HCT116 (cell line): ENCODE measurements around the gene SRP68. TPM values are rescaled to one million over a fixed set of nuclear protein-coding genes. Genes with fewer than 3 reads are reported as not detected.

Experiments used
- ATAC-seq: fragments of 200-7000 bp; cut with Tn5 transposase; 2 replicates; pipeline ENCODE4 v1.9.1; 2020; ENCODE audit warnings: mild to moderate bottlenecking, moderate library complexity
- BruUV-seq: library from RNA; stranded (reverse); fragments of 400-500 nt; replicated peaks from 2 replicates; lab custom pipeline; 2021; lab: Mats Ljungman, UMichigan
- CTCF ChIA-PET: fragments of 300-600 bp; sonication (Branson Sonifier 250); formaldehyde crosslinking; loops from one replicate; lab custom pipeline; 2021; ENCODE audit warnings: antibody characterized with exemption; lab: Charles Lee
- POLR2A ChIA-PET: fragments of 300-600, 350-600 bp; sonication (Branson Sonifier 250); formaldehyde crosslinking; loops from one replicate; lab custom pipeline; 2021; ENCODE audit warnings: antibody characterized with exemption; lab: Charles Lee
- RAD21 ChIA-PET, 2 experiments: fragments of 300-600 bp; sonication (Branson Sonifier 250); formaldehyde crosslinking; loops; one replicate each; lab custom pipeline; 2023; ENCODE audit warnings: low total read pairs in 2 of 2; ENCODE audit not compliant: uncharacterized antibody in 2 of 2, unreplicated experiment in 2 of 2, low non-redundant PET in 1 of 2; lab: Charles Lee
- DNase-seq: peaks from one replicate; pipeline ENCODE4 v3.0.0-alpha.2; 2010; ENCODE audit warnings: low read depth, low spot score
- H2AFZ ChIP-seq: fragments of 200-600 bp; shearing (Covaris generic), sonication (generic); 2 replicates; pipeline ENCODE4 v1.6.1; 2017; ENCODE audit warnings: low read depth, mixed run types, mixed read lengths, antibody characterized with exemption, low read length; ENCODE audit not compliant: poor library complexity, severe bottlenecking
- H3K27ac ChIP-seq: 2 replicates; pipeline ENCODE4 v1.5.1; 2012; ENCODE audit warnings: low read depth, low read length
- H3K27me3 ChIP-seq: fragments of 200-600 bp; sonication (generic); 2 replicates; pipeline ENCODE4 v1.6.1; 2016; ENCODE audit warnings: mixed run types, low read length, mixed read lengths; ENCODE audit not compliant: insufficient read depth
- H3K36me3 ChIP-seq, 2 experiments: fragments of 200-500 bp in 1 of 2; fragments of 200-600 bp in 1 of 2; sonication (Bioruptor generic) in 1 of 2; sonication (generic) in 1 of 2; 2 replicates each; pipeline versions ENCODE4 v1.5.1 to v1.6.1; 2014 to 2016; ENCODE audit warnings: low read length in 2 of 2, inconsistent platforms in 1 of 2, mixed read lengths in 1 of 2, mixed run types in 1 of 2; ENCODE audit not compliant: insufficient read depth in 2 of 2, control insufficient read depth in 1 of 2
- H3K4me1 ChIP-seq, 2 experiments: fragments of 200-600 bp in 1 of 2; sonication (generic) in 1 of 2; 2 replicates each; pipeline versions ENCODE4 v1.5.1 to v1.6.1; 2012 to 2017; ENCODE audit warnings: low read length in 2 of 2, inconsistent platforms in 1 of 2, mild to moderate bottlenecking in 1 of 2, mixed read lengths in 1 of 2, mixed run types in 1 of 2, moderate library complexity in 1 of 2; ENCODE audit not compliant: insufficient read depth in 2 of 2, control insufficient read depth in 1 of 2
- H3K4me2 ChIP-seq: fragments of 200-600 bp; sonication (generic); 2 replicates; pipeline ENCODE4 v1.6.1; 2017; ENCODE audit warnings: mixed run types, low read length, mixed read lengths
- H3K4me3 ChIP-seq, 2 experiments: fragments of 200-600 bp in 1 of 2; sonication (generic) in 1 of 2; replicated peaks in 1 of 2; 2 replicates each; pipeline ENCODE4 v1.5.1; 2011 to 2016; ENCODE audit warnings: low read length in 2 of 2, control low read depth in 1 of 2, low read depth in 1 of 2, mild to moderate bottlenecking in 1 of 2, mixed read lengths in 1 of 2, mixed run types in 1 of 2
- H3K79me2 ChIP-seq: fragments of 200-600 bp; sonication (generic); 2 replicates; pipeline ENCODE4 v1.6.1; 2017; ENCODE audit warnings: mild to moderate bottlenecking, mixed run types, low read length, moderate library complexity, mixed read lengths; ENCODE audit not compliant: insufficient read depth
- H3K9ac ChIP-seq: fragments of 200-600 bp; sonication (generic); 2 replicates; pipeline ENCODE4 v1.6.1; 2016; ENCODE audit warnings: low read length, mixed read lengths
- H3K9me2 ChIP-seq: fragments of 200-600 bp; sonication (generic), shearing (Covaris generic); 2 replicates; pipeline ENCODE4 v1.6.1; 2017; ENCODE audit warnings: mixed run types, mild to moderate bottlenecking, moderate library complexity; ENCODE audit not compliant: insufficient read depth
- H3K9me3 ChIP-seq, 2 experiments: fragments of 200-500 bp in 1 of 2; fragments of 200-600 bp in 1 of 2; sonication (Bioruptor generic) in 1 of 2; sonication (generic) in 1 of 2; 2 replicates each; pipeline ENCODE4 v1.6.1; 2014 to 2017; ENCODE audit warnings: low read length in 2 of 2, mixed read lengths in 2 of 2, inconsistent platforms in 1 of 2, low read depth in 1 of 2, mild to moderate bottlenecking in 1 of 2, mixed run types in 1 of 2, moderate library complexity in 1 of 2; ENCODE audit not compliant: control insufficient read depth in 1 of 2, insufficient read depth in 1 of 2
- H4K20me1 ChIP-seq: fragments of 200-600 bp; sonication (generic), shearing (Covaris generic); 2 replicates; pipeline ENCODE4 v1.6.1; 2017; ENCODE audit warnings: mixed run types, mild to moderate bottlenecking, moderate library complexity; ENCODE audit not compliant: insufficient read depth
- CBX3 ChIP-seq: IDR thresholded peaks from 2 replicates; pipeline ENCODE4 v1.6.1; 2012; ENCODE audit warnings: low read depth
- FOSL1 ChIP-seq: IDR thresholded peaks from 2 replicates; pipeline ENCODE4 v1.6.1; 2012; ENCODE audit warnings: low read depth
- JUND ChIP-seq: IDR thresholded peaks from 2 replicates; pipeline ENCODE4 v1.6.1; 2012
- POLR2AphosphoS5 ChIP-seq: IDR thresholded peaks from 2 replicates; pipeline ENCODE4 v1.6.1; 2011; ENCODE audit warnings: mild to moderate bottlenecking, low read depth, low read length, moderate library complexity
- REST ChIP-seq: IDR thresholded peaks from 2 replicates; pipeline ENCODE4 v1.6.1; 2012; ENCODE audit warnings: low read depth
- ZFX ChIP-seq: fragments of 450-650 bp; IDR thresholded peaks from 2 replicates; pipeline ENCODE4 v1.6.1; 2017
- intact Hi-C: fragments of 100-400 bp; cut with micrococcal nuclease; formaldehyde crosslinking; loops from 2 replicates; pipeline ENCODE4 v1.10.0; 2022
- total RNA-seq: library from RNA; stranded (reverse); gene quantifications from one replicate; pipeline ENCODE4 v1.2.1, GENCODE V29; 2021; ENCODE audit not compliant: unreplicated experiment
- TF ChIP-seq, protein P1 (sequence below): IDR thresholded peaks from 2 replicates; pipeline ENCODE4 v1.6.1; 2011; ENCODE audit warnings: mild to moderate bottlenecking, low read length, moderate library complexity; ENCODE audit not compliant: insufficient replicate concordance; ENCODE audit errors: extremely low read depth

The SRP68 gene
- total RNA-seq, 1 experiment from 2014 or later: 152 TPM

- no peak for DNase-seq
- Histone ChIP-seq H3K27ac (peak overlapping the region; percentile 16; the same call in 1 of the 2 replicates), H2AFZ (no peak overlapping the region), H3K27me3 (no peaks in the 10 kb centered on the region), H3K36me3 (peaks cover 11 to 12% of the 10 kb centered on the region in 2 experiments; a peak in 2 of 4 replicates), H3K4me1 (peaks cover 0 to 23% of the 10 kb centered on the region in 2 experiments; a peak in 2 of 4 replicates), H3K4me2 (no peak overlapping the region), H3K79me2 (no peaks in the 10 kb centered on the region), H3K9me3 (no peaks in the 10 kb centered on the region), H3K9ac (no peak overlapping the region), H4K20me1 (no peaks in the 10 kb centered on the region), H3K9me2 (no peaks in the 10 kb centered on the region), H3K4me3 (no peak overlapping the region)
- ChIA-PET POLR2A (interaction anchor here (1.4 kb wide), 1 partner anchor 100 kb away, joined by 6 read pairs; the partner anchor contains the start of gene MRPL38), CTCF (interaction anchor here (0.7 to 7.1 kb wide), 12 partner anchors 9 to 275 kb away, joined by 3 to 68 read pairs (median 4); partner anchors contain the start of gene MRPL38), RAD21 (interaction anchor here (0.6 to 1.9 kb wide), 3 partner anchors 98 to 100 kb away, joined by 3 to 7 read pairs (median 5); partner anchors contain the start of gene MRPL38 (in 1 of the 2))
- no peak for ATAC-seq
- intact Hi-C loops: loop anchor here (1.0 kb wide), 1 partner anchor 100 kb away; no protein-coding TSS in a partner anchor
- no peak for TF ChIP-seq CBX3
- no peak for TF ChIP-seq ZFX
- no peak for TF ChIP-seq REST
- no TSS peak for BruUV-seq
Observed at GRCh38 chr17:76004750-76005262, 67.5 kb downstream of the SRP68 start.

GRCh38 chr17:76003915-76004314 lies 68.4 kb downstream of the SRP68 start:
- Histone ChIP-seq H3K27me3 (no peaks in the 10 kb centered on the region), H3K9me3 (no peaks in the 10 kb centered on the region), H3K79me2 (no peaks in the 10 kb centered on the region), H4K20me1 (no peaks in the 10 kb centered on the region), H3K9me2 (no peaks in the 10 kb centered on the region), H3K36me3 (peaks cover 7% of the 10 kb centered on the region in 2 experiments; a peak in 2 of 4 replicates), H3K9ac (no peak overlapping the region), H3K27ac (no peak overlapping the region), H2AFZ (no peak overlapping the region), H3K4me1 (peaks cover 0 to 23% of the 10 kb centered on the region in 2 experiments; a peak in 2 of 4 replicates), H3K4me3 (no peak overlapping the region), H3K4me2 (no peak overlapping the region)
- TF ChIP-seq JUND (no peak), POLR2AphosphoS5 (no peak), FOSL1 (no peak)
- TF ChIP-seq, protein P1, sequence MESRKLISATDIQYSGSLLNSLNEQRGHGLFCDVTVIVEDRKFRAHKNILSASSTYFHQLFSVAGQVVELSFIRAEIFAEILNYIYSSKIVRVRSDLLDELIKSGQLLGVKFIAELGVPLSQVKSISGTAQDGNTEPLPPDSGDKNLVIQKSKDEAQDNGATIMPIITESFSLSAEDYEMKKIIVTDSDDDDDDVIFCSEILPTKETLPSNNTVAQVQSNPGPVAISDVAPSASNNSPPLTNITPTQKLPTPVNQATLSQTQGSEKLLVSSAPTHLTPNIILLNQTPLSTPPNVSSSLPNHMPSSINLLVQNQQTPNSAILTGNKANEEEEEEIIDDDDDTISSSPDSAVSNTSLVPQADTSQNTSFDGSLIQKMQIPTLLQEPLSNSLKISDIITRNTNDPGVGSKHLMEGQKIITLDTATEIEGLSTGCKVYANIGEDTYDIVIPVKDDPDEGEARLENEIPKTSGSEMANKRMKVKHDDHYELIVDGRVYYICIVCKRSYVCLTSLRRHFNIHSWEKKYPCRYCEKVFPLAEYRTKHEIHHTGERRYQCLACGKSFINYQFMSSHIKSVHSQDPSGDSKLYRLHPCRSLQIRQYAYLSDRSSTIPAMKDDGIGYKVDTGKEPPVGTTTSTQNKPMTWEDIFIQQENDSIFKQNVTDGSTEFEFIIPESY: no peak
- RAD21 ChIA-PET: interaction anchor here in 1 of 2 experiments (1.6 kb wide), 1 partner anchor 99 kb away, joined by 3 read pairs; no protein-coding TSS in a partner anchor
- DNase-seq (no peak), ATAC-seq (no peak)
- POLR2A ChIA-PET: interaction anchor here (3.5 kb wide), 1 partner anchor 99 kb away, joined by 11 read pairs; the partner anchor contains the start of gene MRPL38
- no TSS peak for BruUV-seq
- intact Hi-C loops: no loop called here
- CTCF ChIA-PET: interaction anchor here (0.7 to 7.1 kb wide), 6 partner anchors 10 to 126 kb away, joined by 3 to 68 read pairs (median 5); partner anchors contain the start of genes MRPL38 and TRIM47
